GM12874 (cell line): ENCODE measurements around the gene UBE2U.

ENCODE experiments used
- CTCF ChIP-seq: IDR thresholded peaks from 2 replicates; pipeline ENCODE4 v1.5.1; 2011; ENCODE audit warnings: low read depth, mild to moderate bottlenecking, control low read depth, low read length, moderate library complexity; ENCODE audit not compliant: insufficient read depth

UBE2U gene

GRCh38 chr1:64242895-64243756 lies 39.7 kb downstream of the UBE2U start:
- 0 out of 2 replicates have a peak, but pooled peaks have one; percentile 3 for TF ChIP-seq CTCF

DNA sequence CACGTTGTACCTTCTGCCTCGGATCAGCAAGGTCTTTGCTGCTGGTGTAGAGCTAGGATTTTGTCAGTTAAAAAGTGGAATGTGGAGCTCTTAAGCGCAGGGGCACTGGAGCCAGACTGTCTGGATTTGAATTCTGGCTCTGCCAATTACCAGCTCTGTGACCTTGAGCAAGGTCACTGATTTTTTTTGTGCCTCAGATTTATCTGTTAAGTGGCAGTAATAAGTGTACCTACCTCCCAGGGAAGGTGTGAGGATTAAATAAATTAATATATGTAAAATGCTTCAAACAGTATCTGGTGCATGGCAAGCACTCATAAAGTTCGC lies 40.3 kb downstream of the UBE2U start:
- TF ChIP-seq CTCF, result no peak

DNA sequence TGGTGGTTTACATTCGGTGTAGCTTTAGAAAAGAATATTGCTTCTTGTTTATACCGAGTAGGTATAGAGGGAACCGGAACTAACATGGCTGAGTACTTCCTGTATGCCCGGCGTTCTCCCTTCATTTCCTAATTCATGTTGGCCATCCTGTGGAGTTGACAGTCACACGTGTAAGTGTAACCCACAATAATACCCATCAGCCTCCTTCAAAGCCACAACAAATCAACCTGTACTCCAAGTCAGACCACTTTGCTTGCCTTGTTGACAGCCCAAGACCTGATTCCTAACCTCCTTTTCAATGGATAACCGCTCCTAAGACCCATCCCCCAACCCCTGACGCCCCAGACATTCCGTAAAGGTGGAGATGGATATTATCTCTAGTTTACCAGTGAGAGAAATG lies 42.1 kb downstream of the UBE2U start:
- TF ChIP-seq CTCF, result no peak

DNA sequence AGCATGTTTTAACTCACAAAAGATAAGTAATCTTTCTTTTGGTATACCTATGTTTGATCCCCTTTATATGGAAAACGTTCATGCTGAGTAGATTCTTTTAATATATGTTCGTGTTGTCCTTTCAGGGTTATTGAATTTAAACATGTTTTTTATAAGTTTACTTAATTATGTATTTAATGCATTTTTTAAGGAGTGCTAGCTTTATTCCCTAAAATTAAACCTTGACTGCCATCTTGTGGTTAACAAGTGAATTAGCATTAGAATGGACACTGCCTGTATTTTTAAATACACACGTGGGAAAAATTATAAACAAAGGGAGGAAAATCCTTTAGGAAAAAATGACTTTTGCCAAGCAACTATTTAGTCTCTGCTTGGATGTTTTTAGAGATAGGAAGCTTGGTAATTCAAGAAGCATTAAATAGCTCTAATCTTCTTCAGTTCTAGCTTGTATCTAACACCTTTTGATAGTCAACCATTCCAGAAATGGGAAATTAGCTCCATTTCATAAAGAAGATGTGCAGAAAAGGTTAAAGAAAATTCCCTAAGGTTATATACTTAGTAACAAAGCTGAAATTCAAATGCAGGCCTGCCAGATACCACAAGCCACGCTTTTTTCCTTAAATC lies 43.0 kb downstream of the UBE2U start:
- TF ChIP-seq CTCF, result peak; percentile 32; the same call in 1 of the 2 replicates

- no peak for TF ChIP-seq CTCF
Measured at GRCh38 chr1:64248065-64248464, 44.6 kb downstream of the UBE2U start.

GRCh38 chr1:64251971-64252370 lies 48.5 kb downstream of the UBE2U start:
- peak; percentile 19; the same call in 1 of the 2 replicates for TF ChIP-seq CTCF

- no peak for TF ChIP-seq CTCF
Measured at GRCh38 chr1:64263335-64263734, 59.9 kb downstream of the UBE2U start.
